Measurements from ENCODE around the gene VDAC1.
"Not testable (repeated sequence)": the region's sequence is repeated elsewhere in the genome, so short reads cannot be mapped to it uniquely, and the experiment has no call there.

Gene VDAC1

GRCh38 chr5:133938929-133939328, 65.8 kb downstream of the VDAC1 start:
- no peak for DNase-seq

- DNase-seq: no peak
Measured at GRCh38 chr5:133938039-133938821, 66.5 kb downstream of the VDAC1 start.

GRCh38 chr5:133937628-133938027, 67.1 kb downstream of the VDAC1 start:
- DNase-seq: not testable (repeated sequence)

DNA sequence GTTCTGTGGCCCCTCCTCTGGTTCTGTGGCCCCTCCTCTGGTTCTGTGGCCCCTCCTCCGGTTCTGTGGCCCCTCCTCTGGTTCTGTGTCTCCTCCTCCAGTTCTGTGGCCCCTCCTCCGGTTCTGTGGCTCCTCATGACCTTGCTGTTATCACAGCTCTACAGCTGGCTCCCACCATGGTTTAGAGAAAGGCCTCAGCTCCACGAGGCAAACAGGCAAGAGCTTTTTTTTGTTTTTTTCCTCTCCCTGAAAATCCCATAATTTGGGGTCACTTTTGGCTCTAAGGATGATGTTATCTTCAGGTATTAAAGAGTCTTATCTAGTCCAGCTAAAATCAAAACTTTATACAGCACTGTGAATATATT, 68.1 kb downstream of the VDAC1 start:
- DNase-seq: no peak

DNA sequence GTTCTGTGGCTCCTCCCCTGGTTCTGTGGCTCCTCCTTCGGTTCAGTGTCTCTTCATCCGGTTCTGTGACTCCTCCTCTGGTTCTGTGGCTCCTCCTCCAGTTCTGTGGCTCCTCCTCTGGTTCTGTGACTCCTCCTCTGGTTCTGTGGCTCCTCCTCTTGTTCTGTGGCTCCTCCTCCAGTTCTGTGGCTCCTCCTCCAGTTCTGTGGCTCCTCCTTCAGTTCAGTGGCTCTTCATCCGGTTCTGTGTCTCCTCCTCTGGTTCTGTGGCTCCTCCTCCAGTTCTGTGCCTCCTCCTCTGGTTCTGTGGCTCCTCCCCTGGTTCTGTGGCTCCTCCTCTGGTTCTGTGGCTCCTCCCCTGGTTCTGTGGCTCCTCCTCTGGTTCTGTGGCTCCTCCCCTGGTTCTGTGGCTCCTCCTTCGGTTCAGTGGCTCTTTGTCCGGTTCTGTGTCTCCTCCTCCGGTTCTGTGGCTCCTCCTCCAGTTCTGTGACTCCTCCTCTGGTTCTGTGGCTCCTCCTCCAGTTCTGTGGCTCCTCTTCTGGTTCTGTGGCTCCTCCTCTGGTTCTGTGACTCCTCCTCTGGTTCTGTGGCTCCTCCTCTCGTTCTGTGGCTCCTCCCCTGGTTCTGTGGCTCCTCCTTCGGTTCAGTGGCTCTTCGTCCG, 68.7 kb downstream of the VDAC1 start:
- DNase-seq: not testable (repeated sequence)

- no peak for DNase-seq
Measured at GRCh38 chr5:133935667-133935940, 69.2 kb downstream of the VDAC1 start.

DNA sequence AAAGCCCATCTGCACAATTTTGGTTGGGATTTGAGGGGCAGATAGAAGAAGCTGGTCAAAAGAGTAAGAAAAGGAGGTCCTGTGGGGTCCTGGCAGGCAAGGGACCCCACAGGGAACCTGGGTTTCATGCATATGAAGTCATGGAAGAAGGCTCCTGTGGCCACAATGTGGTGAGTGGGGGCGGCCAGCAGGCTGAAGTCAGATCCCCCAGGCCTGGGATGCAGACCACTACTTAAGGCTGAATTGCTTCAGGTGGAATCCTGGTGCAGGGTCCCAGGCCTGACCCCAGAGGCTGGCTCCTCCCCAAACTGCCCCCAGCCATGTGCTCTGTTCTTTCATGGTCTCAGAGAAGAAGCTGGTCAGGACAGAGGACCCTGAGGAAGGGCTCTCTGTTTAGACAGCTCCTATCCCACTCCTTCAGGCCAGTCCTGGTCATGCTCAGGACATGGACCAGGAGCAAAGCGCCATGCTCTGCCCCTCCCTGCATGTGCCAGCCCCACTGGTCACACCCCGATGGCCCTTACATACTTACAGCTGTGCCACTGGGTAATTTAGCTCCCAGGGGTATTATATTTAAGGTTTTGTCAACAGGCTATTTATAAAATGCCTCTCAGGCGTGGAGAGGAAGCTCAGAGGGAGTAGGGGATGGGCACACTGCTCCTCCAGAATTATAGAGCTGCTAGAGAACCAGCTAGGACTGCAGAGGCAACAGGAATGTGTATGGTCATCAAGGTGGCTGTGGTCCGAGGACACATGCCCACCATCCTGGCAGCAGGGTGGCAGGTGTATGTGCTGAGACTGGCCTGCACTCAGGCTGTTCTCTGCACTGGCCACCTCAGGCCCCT, 69.7 kb downstream of the VDAC1 start:
- no peak for DNase-seq

GRCh38 chr5:133934311-133934710, 70.5 kb downstream of the VDAC1 start:
- DNase-seq: no peak

DNA sequence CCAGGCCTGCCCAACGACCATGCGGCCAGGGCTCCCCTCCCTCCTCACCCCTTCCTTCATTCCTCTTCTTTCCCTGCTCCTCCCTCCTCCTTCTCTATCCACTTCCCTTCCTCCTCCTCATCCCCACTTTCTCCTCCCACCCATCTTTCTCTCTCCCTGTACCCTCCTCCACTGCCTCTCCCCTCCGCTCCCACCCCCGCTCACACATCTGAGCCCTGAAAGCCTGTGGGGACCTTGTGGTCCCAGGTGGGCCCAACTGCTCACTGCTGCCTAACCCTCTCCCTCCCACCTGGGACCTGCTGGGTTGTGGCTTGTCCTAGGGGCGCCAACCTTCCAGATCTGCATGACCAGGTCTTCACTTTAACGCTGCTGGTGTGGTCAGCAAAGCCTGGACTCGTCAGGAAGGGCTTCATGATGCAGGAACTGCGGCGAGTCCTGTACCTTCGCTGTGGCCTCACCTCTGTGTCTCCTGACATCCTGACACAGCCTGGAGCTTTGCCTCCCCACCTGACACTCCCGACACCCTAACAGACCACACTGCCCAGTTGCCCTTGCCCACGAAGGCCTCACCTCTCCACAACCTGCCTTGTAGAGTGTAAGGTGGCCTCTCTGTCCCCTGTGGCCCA, 71.0 kb downstream of the VDAC1 start:
- DNase-seq: no peak

DNA sequence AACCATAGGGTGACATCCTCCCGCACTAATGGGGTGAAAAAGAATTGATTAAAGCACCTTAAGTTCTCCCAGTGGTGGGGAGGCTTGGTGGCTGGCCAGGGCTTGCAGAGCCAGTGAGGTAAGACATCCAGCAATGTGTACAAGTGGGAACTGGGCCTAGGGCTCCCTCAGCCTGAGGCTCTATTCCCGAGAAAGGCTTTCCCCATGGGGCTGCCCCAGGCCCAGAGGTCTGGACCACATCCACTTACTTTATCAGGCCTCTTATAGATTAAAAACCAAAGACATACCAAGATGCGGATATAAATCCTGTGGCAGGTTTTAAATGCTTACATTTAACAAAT, 71.6 kb downstream of the VDAC1 start:
- no peak for DNase-seq

DNA sequence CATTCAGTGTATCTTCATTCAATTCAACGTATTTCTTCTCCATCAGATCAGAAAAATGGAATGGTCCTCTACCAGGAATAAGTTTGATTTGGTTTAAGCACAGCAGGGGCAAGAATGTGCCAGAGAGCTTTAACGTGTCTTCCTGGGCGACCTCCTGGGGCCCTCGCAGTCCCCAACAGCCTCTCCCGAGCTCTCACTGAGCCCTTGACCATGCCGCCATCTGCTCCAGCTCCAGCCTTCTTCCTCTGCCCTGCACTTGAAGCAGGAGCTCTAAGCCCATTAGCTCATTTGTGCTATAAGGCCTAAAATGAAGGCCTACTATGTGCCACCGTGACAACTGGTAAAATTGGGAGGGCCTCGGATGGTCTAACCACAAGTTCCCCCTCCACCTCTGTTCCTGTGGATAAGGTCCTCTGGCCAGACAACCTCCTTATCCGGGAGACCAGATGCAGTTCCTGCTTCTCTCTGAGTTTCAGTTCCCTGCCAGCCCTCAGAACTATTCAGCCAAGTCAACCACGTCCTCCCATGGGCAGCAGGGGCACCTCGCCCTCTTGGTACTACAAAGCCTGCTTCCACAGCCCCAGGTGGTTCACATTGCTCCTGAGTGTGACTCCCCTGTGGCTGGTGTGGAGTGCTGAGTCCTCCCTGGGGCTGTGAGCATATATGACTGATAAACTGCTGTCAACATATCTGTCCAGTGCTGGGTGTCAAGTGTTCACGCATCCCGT, 72.2 kb downstream of the VDAC1 start:
- no peak for DNase-seq

GRCh38 chr5:133931546-133931945, 73.2 kb downstream of the VDAC1 start:
- DNase-seq: no peak

DNA sequence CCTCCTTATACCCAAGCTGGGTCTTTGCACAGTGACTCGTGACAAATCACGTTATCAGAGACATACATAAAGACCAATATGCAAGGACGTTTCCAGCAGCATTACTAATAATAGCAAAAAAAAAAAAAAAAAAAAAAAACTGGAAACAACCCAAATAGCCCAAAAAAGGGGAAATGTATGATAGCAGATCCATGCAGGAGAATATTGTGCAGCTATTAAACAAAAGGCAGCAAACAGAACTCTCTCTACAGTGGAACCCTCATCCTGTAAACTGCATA, 74.0 kb downstream of the VDAC1 start:
- no peak for DNase-seq

- peak in 4 of 5 experiments; percentile 17 to 82 (median 55) for DNase-seq
Measured at GRCh38 chr5:133930061-133930812, 74.5 kb downstream of the VDAC1 start.

DNA sequence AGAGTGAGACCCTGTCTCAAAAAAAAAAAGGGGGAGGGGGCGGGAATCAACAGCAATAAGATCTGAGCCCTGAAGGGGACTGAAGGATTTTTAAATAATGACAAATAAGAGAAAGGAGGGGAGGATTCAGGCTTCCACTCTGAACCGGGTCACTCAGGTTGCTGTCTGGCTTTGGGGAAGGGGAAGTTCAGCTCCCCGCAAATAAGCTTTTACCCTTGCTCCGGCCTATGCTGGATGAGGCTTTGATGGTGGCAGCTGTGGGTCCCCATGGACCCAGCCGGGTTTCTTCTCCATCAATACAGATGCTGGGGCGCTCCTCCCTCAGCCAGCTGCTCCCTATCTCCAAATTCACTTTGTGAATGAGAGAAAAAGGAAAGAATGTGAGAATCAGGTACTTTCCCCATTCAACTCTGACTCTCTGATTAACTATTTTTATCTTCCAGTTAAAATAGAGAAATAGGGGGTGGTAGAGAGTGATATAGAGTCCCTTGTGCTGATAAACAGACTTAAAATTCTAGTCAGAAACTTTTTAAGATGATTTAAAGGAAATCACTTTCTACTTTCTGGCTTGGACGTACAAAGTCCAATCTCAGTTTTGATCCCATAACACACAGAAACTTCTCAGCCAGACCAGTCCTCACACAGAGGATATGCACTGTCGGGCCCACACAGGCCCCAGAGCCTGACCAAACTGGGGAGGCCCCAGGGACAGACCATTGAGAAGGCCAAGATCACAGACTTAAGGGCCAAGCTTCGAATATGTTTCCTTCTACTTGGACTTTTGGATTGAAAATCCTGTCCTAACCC, 76.0 kb downstream of the VDAC1 start:
- no peak for DNase-seq

DNA sequence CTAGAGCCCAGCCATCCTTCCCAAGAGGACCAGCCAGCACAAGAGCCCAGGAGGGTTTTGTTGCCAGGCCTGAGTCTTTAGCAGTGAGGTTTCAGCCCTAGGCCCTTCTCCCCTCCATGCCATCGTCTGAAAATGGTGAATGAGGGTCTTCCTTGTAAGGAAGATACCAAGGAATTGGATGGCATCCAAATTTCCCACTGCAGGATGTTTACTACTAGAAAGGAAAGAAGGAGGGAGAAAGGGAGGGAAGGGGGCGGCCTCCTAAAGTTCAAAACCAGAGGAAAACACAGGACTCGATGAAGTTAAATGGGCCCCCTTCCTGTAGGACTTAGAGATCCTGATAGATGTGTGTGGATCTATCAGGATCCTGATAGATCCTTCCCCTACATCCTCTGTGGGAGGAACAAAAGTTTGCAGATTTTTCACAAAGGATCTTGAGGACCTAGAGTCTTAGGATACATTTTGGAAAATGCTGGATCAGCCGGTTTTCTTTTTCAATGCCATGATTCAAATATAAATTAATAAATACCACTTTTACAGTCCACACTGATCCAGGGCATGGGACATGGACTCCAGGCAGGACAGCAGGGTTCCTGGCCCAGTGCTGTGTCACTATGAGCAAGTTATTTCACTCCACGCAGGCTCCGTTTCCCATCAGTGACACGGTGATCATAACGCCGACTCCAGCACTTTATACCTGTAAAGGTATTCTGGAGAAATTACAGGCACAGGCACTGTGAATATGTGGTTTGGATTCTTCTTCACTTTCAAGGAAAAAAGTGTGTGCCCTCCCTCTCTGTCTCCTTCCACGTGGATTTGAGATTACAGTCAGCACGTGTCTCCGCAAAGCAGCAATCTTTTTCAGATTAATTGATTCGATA, 77.2 kb downstream of the VDAC1 start:
- no peak for DNase-seq

GRCh38 chr5:133926489-133927299, 78.1 kb downstream of the VDAC1 start:
- DNase-seq: no peak

GRCh38 chr5:133925866-133926488, 78.8 kb downstream of the VDAC1 start:
- no peak for DNase-seq

GRCh38 chr5:133925269-133925668, 79.5 kb downstream of the VDAC1 start:
- DNase-seq: no peak
